Activated CD8-positive, alpha-beta memory T cell treated with anti-CD3 and anti-CD28 coated beads for 24 hours (primary cell): ENCODE measurements around the gene HMCN1.

Experiments used
- DNase-seq: peaks from one replicate; pipeline ENCODE4 v3.0.0-alpha.2; 2020

Gene HMCN1

DNA sequence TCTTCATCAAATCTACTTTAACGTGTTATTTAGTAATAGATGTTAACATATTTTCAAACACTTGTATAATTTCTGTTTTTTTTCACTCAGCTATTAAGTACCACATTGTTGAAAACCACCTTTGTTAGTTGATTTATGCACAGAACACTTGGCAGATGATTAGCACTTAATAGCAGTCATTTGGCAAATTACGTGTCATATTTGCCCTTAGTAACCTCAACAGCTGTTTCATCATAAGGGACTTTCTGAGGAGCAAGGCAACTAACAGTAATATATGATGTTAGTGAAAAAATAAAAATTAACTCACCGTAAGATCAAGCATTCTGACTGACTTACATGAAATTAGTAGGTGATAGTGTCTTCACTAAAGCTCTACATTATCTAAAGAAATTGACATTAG, 186.4 kb downstream of the HMCN1 start:
- no peak for DNase-seq

DNA sequence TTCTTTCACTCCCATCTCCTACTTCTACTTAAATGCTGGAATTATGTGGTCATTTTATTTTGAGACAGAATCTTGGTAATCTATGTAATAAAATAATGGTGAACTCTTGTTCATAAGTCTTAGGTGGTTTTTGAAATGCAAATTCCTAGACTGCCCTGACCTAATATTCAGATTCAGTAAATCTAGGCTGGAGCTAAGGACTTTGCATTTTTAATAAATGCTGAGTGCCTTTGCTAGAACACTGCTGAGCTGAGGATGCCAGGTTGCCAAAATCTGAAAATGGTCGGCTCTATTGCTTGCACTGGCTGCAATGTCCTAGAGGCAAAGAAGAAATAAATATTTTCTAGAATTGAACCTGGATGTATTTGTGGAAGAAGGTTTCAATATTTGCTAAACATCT, 187.4 kb downstream of the HMCN1 start:
- no peak for DNase-seq

DNA sequence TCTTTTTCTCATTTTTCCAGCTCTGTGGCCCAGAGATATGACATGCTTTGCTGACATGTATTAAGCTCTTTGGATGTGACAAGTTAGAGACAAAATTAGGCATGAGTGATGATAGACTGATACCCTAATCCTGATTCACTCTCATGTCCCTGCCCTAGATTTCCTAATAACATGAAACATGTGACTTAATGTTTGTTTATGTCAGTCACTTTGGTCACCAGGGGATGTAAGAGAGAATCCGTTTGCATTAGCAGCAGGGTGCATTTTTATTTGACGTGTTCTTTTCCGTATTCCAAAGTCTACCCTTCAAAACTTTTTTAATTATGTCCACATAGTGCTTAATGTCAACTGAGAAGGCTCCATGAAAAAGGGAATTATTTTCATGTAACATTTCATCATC, 192.4 kb downstream of the HMCN1 start:
- DNase-seq = no peak

DNA sequence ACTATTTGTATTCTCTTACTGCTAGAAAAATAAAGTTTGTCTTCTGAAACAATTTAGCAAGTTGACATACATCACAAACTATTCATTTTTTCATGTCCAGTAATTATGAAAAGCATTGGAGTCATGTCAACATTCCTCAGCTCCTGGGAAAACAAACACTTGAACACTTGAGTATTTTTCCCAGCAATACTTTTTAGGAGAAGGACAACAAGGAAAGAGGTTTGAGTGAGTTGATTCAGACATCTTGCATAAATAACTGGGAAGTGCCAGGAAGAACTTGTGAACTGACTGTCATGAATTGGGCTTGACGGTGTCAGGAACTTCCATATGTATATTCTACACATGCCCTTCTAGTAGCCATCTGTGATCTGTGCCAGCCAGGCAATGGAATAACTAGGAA, 195.6 kb downstream of the HMCN1 start:
- no peak for DNase-seq

DNA sequence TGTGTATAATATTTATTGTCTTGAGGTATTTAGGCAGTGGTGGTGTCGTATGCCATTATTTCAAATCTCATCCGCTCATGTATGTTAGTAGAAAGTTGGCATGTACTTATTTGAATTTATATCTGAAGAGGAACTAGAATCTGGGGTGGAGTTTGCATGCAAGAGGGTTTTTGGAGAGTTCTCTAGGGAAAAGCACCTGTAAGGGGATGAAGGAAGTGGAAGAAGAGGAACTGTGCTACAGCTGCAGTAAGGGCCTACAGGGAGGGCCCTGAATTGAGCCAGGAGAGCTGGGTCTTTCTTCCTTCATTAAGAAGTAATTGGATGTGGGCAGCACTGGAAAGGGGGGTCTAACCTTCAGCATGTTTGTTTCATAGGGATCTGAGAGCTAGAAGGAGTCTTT, 197.2 kb downstream of the HMCN1 start:
- no peak for DNase-seq

DNA sequence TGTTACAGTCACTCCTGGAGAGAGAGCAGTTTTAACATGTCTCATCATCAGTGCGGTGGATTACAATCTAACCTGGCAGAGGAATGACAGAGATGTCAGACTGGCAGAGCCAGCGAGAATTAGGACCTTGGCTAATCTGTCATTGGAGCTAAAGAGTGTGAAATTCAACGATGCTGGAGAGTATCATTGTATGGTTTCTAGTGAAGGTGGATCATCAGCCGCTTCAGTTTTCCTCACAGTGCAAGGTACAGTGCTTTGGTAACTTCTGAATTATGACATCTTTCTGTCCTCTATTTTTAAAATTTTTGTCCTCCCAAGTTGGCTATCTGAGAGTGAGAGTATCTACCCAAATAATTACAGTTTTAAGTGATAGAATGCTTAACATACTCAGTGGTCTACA, 199.4 kb downstream of the HMCN1 start:
- DNase-seq = no peak

DNA sequence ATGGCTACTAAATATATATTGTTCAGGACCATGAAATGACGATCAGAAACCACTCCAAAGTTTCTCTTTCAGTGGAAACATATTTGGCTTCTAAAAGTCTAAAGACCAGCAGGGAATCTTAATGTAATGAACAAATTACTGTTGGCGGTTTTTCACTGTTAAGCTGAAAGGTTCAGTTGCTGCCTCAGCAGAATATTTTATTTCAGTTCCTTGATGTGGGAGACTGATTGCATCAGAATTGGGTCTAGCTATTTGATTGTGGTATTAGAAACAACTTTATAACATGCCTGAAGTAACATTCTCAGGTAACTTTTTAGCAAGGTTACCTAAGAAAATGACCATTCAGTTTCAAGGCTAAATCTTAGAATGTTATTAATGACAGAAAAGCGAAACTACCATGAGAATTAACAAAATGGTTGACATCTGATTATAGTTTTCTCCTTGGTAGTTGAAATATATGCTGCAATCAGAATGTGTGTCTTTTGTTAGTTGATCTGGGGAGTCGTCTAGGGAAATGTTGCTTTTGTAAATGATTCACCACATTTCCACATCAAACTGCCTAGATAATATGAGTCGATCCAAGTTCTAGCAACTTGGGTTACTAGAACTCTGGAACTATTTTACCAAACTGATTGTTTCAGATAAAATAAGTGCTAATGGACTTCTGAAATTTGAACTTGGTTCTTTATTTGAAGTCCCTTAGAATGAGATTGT, 200.4 kb downstream of the HMCN1 start:
- no peak for DNase-seq

DNA sequence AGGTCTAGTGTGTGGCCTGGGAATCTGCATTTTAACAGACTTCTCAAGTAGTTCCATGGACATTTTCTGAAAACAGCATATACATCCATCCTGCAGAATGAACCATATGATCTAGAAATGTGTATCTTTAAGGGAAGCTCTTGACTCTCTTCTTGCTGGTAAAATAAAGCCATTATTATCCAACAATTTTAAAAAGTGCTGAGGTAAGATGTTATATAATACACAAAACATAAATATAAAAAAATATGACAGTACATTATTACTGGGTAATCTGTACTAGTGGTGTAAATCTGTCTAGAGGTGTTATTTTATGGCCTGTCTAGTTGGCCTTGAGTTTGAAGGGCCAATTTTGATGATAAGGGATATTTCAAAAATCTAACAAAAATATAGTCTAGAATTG, 201.2 kb downstream of the HMCN1 start:
- DNase-seq = no peak

DNA sequence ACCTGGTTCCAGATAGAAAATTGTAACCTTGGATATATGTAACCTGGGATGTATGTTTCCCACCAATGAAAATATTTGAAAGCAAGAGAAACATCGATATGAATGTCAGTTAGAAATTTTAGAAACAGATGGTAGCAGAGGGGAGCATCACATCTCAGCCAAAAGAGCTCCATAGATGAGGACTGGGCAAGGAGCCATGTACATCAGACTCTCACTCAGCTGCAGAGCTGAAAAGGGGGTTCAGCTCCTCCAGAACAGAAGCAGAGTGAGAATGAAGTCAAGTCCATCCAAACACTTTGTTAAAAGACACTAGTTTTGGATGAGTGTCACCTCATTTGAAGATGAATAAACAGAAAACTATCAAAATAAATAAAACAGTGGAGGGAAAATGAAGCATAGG, 202.4 kb downstream of the HMCN1 start:
- DNase-seq = no peak

DNA sequence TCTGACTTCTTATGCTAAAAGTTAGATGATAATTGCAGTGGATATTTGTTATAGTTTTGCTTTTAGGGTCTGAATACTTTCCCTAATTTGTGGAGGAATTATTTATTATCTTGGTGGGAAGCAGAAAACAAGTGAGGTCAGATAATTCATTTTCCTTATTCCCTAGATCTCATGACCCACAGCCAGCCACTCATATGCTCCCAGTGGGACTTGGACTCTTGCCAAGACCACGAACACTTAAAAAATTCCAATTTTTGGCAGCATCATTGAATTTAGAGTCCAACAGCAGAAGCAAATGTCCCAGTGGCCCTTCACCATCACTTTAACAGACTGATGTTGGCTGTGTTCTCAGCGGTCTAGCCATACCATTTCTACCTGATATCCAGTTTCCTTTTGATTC, 204.2 kb downstream of the HMCN1 start:
- DNase-seq = no peak

DNA sequence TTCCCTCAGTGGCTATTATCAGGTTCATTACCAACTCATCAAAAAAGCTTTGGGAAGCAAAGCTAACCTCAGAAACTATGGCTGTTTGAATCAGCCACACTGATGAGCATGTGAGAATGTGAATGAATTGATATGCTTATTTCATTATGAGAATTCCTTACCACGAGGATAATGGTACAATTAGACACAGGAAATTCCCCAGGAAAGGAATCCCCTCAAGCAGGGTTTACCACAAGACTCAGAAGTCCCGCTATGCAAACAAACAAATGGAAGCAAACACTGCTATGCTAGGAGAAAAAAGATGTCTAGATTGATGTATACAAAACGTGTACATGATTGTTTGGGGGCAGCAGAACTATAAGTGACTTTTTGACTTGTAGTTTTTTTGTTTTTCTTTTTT, 205.0 kb downstream of the HMCN1 start:
- no peak for DNase-seq

DNA sequence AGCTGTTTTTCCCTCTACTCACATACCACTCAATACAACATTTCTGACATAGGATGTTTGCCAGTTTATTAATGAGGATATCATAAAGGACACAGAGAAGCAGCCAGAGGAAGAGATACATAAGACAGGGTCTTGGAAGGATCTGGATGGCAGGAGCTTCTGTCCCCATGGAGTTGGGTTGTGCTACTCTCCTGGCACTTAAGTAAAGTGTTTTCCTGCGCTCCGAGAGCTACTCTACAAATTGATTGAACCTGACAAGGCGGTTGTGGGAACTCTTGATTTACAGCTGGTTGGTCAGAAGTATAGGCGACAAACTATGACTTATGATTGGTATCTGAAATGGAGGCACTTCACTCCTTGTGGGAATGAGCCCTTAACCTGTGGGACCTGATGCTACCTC, 208.8 kb downstream of the HMCN1 start:
- DNase-seq = no peak

DNA sequence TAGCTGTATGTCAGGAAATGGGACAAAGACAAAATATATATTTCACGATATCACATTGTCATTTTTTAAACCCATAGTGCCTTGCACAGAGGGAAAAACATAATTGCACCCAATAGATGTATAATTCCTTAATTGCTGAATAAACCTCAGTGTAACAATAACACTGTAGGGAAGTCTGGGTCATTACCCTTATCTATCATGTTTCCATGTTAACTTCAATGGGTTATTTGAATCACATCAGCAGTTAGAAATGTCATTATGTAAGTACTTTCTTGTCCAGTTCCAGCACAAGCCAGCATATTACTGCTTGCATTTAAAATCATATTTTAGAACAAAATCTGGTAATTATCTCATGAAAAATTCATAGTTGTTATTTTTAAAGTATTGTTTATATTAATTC, 222.7 kb downstream of the HMCN1 start:
- DNase-seq = no peak

DNA sequence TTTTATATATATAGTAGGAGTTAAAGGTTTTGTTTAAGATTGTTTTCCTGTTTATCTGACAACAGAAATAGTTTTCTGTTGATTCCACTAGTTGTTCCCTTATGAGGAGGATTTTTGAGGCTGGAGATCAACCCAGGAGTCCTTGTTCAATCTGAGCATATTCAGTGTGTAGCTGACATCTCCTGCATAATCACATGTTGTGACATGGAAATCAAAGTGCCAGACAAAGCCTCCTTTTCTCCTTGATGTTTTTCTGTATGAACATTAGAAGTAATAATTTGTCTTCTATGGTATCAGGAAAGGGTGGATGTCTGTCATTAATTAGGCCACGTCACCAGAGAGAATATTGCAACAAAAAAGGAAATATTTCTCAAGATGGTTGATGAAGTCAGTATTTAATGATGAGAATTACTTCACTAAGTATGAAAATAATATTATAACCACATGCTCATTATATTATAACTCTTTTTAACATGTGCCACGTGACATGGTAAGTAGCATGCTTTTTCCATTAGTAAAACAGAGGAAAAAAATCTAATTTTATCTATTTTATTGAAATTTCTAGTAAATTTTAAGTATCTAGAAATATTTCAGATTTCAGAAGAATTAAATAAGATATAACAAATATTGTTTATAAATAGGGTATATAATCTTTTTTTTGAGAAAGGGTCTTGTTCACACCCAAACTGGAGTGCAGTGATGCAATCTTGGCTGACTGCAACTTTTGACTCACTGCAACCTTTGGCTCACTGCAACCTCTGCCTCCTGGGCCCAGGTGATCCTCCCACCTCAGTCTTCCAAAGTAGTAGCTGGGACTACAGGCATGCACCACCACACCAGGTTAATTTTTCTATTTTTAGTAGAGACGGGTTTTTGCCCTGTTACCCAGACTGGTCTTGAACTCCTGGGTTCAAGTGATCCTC, 223.5 kb downstream of the HMCN1 start:
- DNase-seq = no peak

DNA sequence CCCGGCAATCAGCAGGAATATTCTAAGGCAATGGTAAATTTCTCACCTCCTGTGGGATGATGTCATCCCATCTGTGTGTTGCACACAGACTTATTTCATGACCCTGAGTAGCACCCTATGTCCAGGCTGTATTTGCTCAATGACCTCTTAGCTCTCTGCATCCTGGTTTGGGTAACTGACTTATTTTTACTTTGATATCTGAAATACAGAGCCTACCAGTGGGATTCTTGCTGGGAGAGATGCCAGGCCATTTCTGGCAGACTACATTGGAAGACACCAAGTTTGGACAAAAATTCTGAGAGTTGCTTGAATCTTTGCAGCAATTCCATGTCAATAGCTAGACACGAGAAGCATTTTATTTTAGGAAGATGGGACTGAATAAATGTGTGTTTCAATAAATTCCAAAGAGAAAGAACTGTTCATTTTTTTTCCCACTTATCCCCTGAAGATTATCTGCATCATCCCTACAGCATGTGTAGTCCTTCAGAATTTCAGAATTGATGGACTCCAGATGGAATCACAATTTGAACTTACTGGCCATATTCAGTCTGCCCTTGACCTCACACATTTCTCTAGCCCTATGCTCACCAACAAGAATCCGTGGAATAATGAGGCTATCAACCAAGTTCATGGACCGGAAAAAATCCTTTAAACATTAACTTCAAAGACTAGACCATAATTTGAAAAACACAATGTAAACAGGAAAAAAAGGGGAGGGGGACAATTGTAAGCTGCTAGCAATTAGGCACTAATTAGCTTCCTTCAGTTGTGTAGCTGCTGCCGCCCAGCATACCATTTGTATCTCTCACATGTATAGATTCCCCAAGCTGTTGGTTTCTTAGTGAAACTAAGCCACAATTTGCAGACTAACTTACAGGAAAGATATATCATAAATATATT, 226.5 kb downstream of the HMCN1 start:
- DNase-seq = no peak

DNA sequence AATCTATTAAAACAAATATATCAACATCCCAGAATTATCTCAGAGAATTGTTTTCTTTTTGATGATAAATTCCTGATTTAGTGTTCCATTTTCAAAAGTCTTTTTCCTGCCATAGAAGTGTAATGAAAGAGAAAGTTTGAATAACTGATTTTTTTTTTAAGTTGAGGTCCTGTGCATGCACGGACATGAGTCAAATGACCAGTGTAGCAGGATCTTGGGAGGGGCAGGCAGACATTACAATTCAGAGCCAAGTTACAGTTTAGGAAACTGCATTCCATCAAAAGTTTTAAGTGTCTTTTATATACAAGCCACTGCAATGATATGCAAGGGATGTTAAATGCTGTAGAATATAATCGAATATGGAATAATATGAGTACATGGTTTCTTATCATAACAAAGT, 227.5 kb downstream of the HMCN1 start:
- DNase-seq = no peak

DNA sequence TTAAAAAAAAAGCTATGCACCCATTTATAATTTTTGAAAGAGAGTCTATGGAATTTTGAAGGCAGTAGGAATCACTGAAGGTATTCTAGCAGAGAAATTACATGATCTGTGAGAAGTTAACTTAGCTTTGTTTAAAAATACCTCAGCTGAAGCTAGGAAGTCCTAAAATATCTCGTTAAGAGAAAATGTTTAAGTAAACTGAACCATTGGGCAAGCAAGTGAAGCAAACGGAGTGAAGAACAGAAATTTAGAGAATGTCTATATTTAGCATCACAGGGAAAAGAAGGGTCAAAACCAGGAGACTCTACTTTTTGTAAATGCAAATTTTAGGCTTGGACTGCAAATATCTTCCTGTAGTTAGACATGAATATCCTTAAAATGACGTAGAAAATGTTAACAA, 230.8 kb downstream of the HMCN1 start:
- DNase-seq = no peak

DNA sequence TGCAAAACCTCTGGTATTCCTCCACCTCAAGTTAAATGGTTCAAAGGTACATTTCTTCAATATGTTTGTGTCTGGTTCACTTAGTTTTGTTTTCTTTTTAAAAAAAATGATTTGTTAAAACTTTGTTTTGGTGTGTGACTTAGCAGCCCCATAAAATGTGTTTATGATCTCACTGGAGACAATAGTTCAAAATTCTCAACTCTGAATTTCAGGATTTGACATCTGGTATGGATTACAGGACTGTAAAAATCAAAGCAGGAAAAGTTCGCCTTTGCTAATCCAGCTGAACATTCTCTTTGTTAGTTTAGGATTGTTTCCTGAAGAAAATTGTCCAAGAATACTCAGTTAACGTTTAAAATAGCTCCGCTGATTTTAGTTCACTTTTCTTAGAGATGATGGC, 231.7 kb downstream of the HMCN1 start:
- DNase-seq = no peak

DNA sequence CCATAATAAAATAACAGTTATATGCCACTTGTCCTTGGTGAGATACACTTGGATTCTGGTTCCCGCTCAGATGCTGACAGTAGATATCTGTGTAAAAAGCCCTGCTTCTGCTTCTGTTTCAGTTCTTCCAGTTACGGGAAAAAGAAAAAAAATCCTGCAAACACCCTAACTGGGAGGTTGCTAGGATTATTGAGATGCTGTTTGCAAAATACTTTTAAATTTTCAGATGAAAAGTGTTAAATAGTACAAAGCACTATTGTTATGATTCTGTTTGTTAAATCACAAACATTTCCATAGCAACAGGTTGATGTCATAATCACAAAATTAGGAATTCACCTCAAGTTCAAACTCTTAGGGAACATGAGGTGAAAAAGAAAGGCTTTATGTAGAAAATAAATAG, 232.3 kb downstream of the HMCN1 start:
- no peak for DNase-seq

DNA sequence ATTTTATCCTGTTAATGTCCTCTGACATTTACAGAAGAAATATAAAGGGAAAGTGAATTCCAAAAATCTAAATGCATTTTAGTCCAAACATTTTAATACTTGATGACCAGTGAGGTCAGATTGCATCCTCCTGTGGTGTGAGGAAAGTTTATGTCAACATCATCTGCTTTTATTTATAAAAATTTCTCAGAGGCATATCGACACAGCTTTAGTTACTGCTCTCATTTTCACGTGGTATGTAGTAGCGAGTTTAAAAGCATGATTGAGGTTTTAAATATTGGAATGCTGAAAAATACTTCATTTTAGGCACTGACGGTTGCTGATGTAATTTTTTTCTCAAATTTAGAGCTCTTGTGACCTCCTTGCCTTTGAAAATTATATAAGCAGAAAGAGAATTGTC, 234.8 kb downstream of the HMCN1 start:
- DNase-seq = no peak

DNA sequence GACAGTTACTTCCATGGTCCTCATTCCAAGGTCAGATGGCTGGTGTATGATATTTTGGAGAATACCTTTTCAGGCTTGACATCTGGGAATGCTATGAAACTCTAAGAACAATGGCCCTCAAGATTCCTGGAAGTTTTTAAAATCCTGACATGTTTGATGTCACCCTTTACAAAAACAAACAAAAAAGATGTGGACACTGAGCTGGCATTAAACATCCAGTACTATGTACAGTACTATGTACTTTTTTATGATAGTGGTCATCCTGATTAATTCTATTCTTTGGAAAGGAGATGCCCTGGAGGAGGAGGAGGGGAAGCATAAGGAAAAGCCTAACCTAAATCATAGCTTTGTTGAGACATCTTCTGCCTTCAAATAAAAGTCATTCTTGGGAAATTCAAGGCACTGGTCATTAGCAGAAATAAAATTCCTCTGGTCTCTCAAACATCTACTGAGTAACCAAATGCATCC, 235.4 kb downstream of the HMCN1 start:
- DNase-seq = no peak

DNA sequence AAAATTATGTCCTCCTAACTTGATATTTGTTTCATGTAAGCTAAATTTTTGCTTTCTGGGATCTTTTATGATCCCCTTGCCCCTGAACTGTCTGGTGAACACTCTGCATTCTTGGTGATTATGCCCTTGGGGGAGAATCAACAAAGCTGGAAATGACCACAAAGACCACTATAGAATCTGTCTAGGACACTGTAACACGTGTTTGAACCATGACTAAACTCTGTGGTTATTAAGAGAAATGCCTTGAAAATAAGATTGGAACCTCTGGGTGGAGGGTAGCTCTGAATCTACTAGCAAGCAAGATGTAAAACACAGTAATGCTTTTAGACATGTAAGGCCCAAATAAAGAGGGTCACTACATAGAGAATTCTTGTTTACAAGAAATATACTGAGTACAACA, 237.5 kb downstream of the HMCN1 start:
- no peak for DNase-seq

DNA sequence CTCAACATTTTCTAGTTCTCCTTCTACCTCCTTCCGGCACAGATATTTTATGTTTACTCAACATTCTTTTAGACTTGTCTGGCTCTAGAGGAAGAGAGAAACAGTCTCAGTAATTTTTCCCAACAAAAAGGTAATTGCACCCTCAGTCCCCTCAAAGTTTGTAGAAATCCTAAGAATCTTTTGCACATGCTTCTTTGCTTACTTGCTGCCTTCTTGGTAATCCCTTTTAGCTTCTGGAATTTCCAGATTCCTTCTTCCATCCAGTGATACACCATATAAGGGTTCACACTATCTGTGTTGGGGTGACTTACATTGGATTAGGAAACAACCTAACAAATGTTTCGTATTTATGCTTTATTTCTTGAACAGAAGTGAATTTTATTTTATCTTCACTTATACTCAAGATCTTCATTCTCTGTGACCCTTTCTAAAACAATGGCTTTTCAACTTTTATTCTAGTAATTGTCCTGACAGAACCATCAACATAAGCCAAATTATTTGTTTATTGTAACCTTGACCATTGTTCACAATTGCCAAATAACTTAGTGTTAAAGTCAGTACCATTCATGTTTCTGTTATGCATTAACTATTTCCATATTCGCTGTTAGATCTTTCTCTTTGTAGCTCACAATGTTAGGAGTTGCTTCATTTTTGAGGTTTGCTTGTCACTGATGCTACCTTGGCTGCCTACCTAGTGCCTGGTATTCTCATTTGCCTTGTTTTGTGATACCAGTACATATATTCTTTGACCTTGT, 238.1 kb downstream of the HMCN1 start:
- DNase-seq = no peak
